ENCODE data around the gene ARID4B.
"Not testable (repeated sequence)": the region's sequence is repeated elsewhere in the genome, so short reads cannot be mapped to it uniquely, and the experiment has no call there.

Gene ARID4B

GRCh38 chr1:235327559-235328270 lies at the start of gene ARID4B:
TSS of gene ARID4B (minus strand) at chr1:235328179. CDS start at chr1:235326919, 1,260 bp downstream.
- no peak for DNase-seq

DNA sequence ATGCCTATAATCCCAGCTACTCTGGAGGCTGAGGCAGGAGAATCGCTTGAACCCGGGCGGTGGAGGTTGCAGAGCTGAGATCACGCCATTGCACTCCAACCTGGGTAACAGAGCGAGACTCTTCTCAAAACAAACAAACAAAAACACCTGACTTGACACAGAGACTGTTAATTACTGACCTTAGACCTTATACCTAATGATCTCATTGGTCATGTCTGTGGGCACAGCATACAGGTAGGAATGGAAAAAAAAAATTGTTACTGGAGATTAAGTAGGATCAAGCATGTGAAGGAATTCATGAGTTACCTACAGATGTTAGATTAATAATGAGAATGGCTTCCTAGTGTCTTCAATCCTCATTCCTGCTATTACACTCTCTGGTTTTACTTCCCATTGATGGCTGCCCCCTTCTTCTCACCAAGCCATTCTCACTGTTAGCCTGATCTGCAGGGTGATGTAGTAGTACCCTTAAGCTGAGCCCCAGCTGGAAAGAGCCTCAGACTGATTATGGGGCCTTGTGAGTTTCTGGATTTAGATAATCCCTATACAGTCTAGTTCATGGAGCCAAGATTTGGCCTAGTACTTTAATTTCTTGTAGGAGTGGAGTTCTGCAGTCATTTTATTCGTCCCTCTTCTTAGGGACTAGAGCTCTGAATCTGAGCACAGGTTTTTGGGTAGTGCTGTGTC lies 48.1 kb upstream of the ARID4B start:
- no peak for DNase-seq

- DNase-seq, result no peak
These were observed 41.8 kb upstream of the ARID4B start for GRCh38 chr1:235369802-235370201.

DNA sequence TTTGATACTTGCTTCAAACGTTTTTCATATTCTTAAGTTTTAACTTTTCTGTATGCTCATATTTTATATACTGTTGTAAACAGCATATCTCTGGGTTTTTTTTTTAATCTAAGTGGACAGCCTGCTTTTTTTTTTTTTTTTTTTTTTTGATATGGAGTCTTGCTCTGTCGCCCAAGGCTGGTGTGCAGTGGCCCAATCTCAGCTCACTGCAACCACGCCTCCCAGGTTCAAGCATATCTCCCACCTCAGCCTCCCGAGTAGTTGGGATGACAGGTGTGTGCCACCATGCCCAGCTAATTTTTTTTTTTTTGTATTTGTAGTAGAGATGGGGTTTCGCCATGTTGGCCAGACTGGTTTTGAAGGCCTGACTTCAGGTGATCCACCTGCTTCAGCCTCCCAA lies 40.4 kb upstream of the ARID4B start:
- no peak for DNase-seq

DNA sequence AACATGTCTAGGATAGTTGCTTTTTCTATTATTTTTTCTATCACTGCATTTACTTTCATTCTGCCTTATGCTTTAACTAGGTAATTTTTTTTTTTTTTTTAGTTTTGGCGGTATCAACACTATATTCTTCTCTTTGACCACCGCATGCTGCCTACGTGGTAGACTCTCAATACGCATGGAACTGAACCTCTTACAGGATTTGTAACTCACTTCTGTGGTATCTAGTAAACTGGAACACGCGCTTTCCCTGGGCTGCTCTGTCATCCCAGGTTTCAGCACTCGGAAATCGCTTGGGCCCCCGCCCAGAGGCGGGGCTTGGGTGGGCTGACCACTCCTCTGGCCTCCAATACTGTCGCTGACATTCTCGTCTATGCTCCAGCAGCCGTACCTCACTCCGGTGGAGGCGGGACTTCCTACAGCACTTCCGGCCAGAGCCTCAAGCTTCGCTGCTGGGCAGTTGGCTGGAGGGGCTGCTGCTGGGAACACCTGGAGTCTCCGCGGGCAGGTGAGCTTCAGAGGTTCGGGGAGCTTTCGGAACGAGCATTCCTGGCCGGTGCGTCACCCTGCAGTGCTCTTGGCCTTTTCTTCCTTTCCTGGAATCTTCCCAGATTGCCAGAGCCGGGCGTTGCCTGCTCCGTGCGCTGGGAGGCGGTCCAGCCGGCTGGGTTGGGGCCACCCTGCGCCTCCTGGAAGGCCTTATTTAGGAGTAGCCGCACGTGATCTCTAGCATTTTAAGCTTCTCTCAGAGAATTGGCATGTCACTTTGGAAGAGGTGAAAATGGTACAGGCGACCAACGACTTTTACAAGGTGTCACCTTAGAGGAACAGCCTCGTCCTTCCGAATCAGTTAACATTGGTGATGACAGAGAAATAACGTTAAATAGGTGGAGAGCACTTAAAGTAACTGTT lies 39.3 kb upstream of the ARID4B start, which contains the start of gene TBCE:
TBCE (plus strand) TSS at position 428 of the 909 bp plus-strand sequence. CDS start 12,623 bp downstream, outside the sequence.
- DNase-seq, result peak; percentile 98

DNA sequence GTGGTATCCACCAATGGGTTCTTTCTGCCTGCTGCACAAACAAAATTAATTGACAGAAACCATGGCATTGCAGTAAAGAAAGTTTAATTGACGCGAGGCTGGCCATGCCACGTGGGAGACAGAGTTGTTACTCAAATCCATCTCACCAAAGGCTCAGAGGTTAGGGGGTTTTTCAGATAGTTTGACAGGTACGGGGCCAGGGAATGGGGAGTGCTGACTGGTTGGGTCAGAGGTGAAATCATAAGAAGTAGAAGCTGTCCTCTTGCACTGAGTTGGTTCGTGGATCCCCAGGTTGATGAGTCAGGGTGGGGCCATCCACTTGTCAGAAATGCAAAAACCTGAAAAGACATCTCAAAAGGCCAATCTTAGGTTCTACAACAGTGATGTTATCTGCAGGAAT lies 38.3 kb upstream of the ARID4B start:
- no peak for DNase-seq

- DNase-seq, result not testable (repeated sequence)
These were observed 36.2 kb upstream of the ARID4B start for GRCh38 chr1:235364189-235364588.

DNA sequence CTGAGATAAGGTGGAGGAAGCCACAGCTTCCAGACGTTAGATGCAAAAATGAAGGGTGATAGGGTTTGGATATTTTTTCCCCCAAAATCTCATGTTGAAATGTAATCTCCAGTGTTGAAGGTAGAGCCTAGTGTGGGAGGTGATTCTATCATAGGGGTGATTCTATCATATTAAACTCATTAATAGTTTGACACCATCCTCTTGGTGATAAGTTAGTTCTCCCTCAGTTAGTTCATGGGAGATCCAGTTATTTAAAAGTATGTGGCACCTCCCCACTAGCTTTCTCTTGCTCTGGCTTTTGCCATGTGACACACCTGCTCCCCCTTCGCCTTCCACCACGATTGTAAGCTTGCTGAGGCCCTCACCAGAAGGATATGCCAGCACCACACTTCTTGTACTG lies 30.9 kb upstream of the ARID4B start:
- no peak for DNase-seq

GRCh38 chr1:235357485-235358373 lies 29.8 kb upstream of the ARID4B start:
- no peak for DNase-seq

DNA sequence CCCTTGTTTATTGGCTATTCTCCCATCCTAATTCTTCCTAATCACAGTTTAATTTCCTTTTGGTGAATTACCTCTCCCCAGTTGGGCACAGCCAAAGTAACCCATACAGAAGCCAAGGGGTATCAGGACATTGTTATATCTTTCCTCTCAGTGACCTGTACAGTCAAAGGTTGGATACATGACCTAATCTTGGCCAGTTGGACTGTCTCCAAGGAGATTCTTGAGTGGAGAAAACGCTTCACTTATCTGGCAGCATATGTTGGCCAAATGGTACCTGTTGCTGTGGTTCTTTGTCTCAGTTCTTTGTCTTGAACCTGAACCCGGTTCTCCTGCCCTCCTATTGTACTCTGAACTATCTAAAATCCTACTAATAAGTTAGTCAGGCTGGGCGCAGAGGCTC lies 23.9 kb upstream of the ARID4B start:
- no peak for DNase-seq

- DNase-seq, result no peak
These were observed 23.5 kb upstream of the ARID4B start for GRCh38 chr1:235351441-235351840.

GRCh38 chr1:235343726-235344125 lies 15.7 kb upstream of the ARID4B start:
- DNase-seq, result no peak

- DNase-seq, result no peak
These were observed 14.5 kb upstream of the ARID4B start for GRCh38 chr1:235342471-235342870.

GRCh38 chr1:235342039-235342438 lies 14.1 kb upstream of the ARID4B start:
- DNase-seq, result peak; percentile 8

- no peak for DNase-seq
These were observed 13.4 kb upstream of the ARID4B start for GRCh38 chr1:235341334-235341733.

- no peak for DNase-seq
These were observed 11.8 kb upstream of the ARID4B start for GRCh38 chr1:235339746-235340145.

DNA sequence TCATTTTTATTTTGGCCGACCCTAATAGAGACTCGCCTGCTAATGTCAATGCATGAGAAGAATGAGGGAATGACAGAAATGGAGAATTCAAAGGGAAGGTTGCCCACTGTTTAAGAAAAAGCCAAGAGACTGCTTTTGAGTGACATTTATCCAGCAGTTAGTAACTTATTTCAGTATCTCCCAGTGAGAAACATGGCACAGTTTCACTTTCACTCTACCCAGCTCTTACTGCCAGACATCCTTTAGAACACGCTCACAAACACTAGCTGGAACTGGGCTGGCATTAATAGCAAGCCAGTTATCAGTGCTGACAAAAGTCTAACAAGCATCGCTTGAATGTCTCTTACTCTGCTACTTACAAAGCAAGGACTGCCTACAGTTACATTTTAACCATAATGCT lies 8.9 kb upstream of the ARID4B start:
- DNase-seq, result no peak

DNA sequence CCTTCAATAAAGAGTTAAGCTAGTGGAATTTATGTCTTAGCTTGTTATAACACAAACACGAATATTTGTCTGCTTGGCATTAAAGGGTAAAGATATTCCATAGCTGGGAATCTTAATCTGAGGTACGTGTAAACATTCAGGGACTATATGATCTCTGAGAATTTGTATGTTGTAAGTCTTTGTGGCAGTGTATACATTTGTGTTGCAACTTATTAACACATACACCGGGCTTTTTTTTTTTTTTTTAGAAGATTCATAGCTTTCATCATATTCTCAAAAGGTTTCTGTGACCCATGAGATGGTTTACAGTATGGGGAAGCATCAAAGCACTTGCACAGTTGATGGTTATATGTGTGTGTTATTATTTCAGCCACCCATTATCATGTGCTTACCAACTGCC lies 3.4 kb upstream of the ARID4B start:
- DNase-seq, result no peak

DNA sequence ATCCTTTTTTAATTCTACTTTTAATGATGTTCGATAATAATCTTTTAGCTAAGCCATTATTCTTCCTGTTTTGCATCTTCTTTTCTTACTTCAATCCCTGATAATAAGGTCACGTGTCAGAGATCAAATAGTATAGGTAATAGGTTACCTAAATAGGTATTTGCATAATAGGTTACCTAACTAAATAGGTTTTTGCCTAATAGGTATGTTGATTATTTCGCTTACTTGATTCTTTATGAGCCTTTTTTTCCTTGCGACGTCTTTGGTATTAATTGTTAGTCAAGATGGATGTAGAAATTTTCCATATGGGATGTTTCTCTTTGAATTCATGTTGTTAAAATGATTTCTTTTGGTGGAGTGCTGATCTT lies 2.9 kb upstream of the ARID4B start:
- DNase-seq, result no peak

- no peak for DNase-seq
These were observed 1.3 kb upstream of the ARID4B start for GRCh38 chr1:235329139-235329902.

Measured in eye (tissue), 1 donor.